Fibroblast of skin of back (primary cell): ENCODE results near the gene C16orf82. TPM values are rescaled to one million over a fixed set of nuclear protein-coding genes. Genes with fewer than 3 reads are reported as not detected.
A peak's percentile ranks its signal among the peaks of the same experiment; 100 is the strongest.
"Not testable (repeated sequence)": the region's sequence is repeated elsewhere in the genome, so short reads cannot be mapped to it uniquely, and the experiment has no call there.

ENCODE experiments used
- DNase-seq: peaks from one replicate; pipeline ENCODE4 v3.0.0-alpha.2; 2013
- polyA plus RNA-seq, 2 experiments: library from polyadenylated mRNA; unstranded; fragments of 120-200 nt; gene quantifications; one replicate each; pipeline ENCODE4 v1.2.1, GENCODE V29; 2013; ENCODE audit not compliant: insufficient read length in 2 of 2

The C16orf82 gene
- not detected for polyA plus RNA-seq (2013, experiment 1 of 2; ENCODE audit: insufficient read length)
- polyA plus RNA-seq (2013, experiment 2 of 2; ENCODE audit: insufficient read length), result not detected

GRCh38 chr16:27066668-27067537 lies at the start of gene C16orf82:
C16orf82 (plus strand) TSS chr16:27066927.
- no peak for DNase-seq

GRCh38 chr16:27020031-27020430 lies 46.7 kb upstream of the C16orf82 start:
- DNase-seq, result no peak

GRCh38 chr16:27024010-27024409 lies 42.7 kb upstream of the C16orf82 start:
- no peak for DNase-seq

GRCh38 chr16:27025581-27025980 lies 41.1 kb upstream of the C16orf82 start:
- no peak for DNase-seq

GRCh38 chr16:27027971-27028370 lies 38.8 kb upstream of the C16orf82 start:
- no peak for DNase-seq

GRCh38 chr16:27028591-27029110 lies 38.1 kb upstream of the C16orf82 start:
- no peak for DNase-seq

- DNase-seq, result no peak
Measured at GRCh38 chr16:27029525-27029924, 37.2 kb upstream of the C16orf82 start.

GRCh38 chr16:27033281-27033979 lies 33.3 kb upstream of the C16orf82 start:
- no peak for DNase-seq

GRCh38 chr16:27040732-27041131 lies 26.0 kb upstream of the C16orf82 start:
- DNase-seq, result no peak

GRCh38 chr16:27046958-27047518 lies 19.7 kb upstream of the C16orf82 start:
- no peak for DNase-seq

GRCh38 chr16:27048316-27048715 lies 18.4 kb upstream of the C16orf82 start:
- DNase-seq, result peak; percentile 5

- DNase-seq, result no peak
Measured at GRCh38 chr16:27049117-27049516, 17.6 kb upstream of the C16orf82 start.

GRCh38 chr16:27052007-27052406 lies 14.7 kb upstream of the C16orf82 start:
- no peak for DNase-seq

- no peak for DNase-seq
Measured at GRCh38 chr16:27053996-27054395, 12.7 kb upstream of the C16orf82 start.

- no peak for DNase-seq
Measured at GRCh38 chr16:27058299-27058698, 8.4 kb upstream of the C16orf82 start.

- DNase-seq, result no peak
Measured at GRCh38 chr16:27070776-27071175, 4.0 kb downstream of the C16orf82 start.

- DNase-seq, result no peak
Measured at GRCh38 chr16:27073733-27074132, 7.0 kb downstream of the C16orf82 start.

GRCh38 chr16:27080895-27081294 lies 14.2 kb downstream of the C16orf82 start:
- peak; percentile 2 for DNase-seq

GRCh38 chr16:27083861-27084261 lies 17.1 kb downstream of the C16orf82 start:
- no peak for DNase-seq

GRCh38 chr16:27084307-27085028 lies 17.7 kb downstream of the C16orf82 start:
- no peak for DNase-seq

GRCh38 chr16:27085182-27085581 lies 18.5 kb downstream of the C16orf82 start:
- no peak for DNase-seq

- not testable (repeated sequence) for DNase-seq
Measured at GRCh38 chr16:27086031-27086430, 19.3 kb downstream of the C16orf82 start.
